ENCODE data around the gene ABHD11.

Gene ABHD11

GRCh38 chr7:73702665-73703064 lies 35.9 kb downstream of the ABHD11 start:
- no peak for TF ChIP-seq ZFX (IDR thresholded peaks at IDR 0.05)
- TF ChIP-seq, protein P1, sequence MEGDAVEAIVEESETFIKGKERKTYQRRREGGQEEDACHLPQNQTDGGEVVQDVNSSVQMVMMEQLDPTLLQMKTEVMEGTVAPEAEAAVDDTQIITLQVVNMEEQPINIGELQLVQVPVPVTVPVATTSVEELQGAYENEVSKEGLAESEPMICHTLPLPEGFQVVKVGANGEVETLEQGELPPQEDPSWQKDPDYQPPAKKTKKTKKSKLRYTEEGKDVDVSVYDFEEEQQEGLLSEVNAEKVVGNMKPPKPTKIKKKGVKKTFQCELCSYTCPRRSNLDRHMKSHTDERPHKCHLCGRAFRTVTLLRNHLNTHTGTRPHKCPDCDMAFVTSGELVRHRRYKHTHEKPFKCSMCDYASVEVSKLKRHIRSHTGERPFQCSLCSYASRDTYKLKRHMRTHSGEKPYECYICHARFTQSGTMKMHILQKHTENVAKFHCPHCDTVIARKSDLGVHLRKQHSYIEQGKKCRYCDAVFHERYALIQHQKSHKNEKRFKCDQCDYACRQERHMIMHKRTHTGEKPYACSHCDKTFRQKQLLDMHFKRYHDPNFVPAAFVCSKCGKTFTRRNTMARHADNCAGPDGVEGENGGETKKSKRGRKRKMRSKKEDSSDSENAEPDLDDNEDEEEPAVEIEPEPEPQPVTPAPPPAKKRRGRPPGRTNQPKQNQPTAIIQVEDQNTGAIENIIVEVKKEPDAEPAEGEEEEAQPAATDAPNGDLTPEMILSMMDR (conservative IDR thresholded peaks at IDR 0.05), result no peak
- no peak overlapping the region for H3K27ac ChIP-seq

DNA sequence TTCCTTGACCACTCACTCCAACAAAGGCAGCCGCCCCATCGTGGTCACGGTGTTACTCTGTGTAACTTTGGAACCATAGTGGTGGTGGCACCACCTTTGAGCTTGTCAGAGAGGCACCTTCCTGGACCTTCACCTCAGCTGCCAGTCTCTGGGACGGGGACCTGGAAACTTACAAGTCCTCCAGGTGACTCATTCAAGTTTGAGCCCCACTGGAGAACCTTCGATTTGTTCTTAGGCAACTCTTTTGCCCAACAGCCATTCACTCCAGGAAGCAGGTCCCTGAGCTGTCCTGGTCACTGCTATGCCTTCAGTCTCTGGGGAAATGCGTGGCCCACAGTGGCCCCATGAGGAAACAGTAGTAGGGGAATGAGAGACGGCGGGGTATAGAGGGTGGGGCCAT lies 36.4 kb downstream of the ABHD11 start:
- H3K27ac ChIP-seq, result no peak overlapping the region
- TF ChIP-seq, protein P1 (conservative IDR thresholded peaks at IDR 0.05), result no peak
- TF ChIP-seq ZFX (IDR thresholded peaks at IDR 0.05), result no peak

GRCh38 chr7:73701357-73701995 lies 37.1 kb downstream of the ABHD11 start:
- H3K27ac ChIP-seq, result no peak overlapping the region

GRCh38 chr7:73700581-73701134 lies 37.9 kb downstream of the ABHD11 start:
- H3K27ac ChIP-seq, result no peak overlapping the region
- no peak for TF ChIP-seq ZFX (IDR thresholded peaks at IDR 0.05)
- TF ChIP-seq, protein P1 (conservative IDR thresholded peaks at IDR 0.05), result no peak

More at GRCh38 chr7:73701357-73701995, 37.1 kb downstream of the ABHD11 start:
- TF ChIP-seq, protein P1 (conservative IDR thresholded peaks at IDR 0.05), result no peak; the same call in 1 of the 2 replicates
- no peak for TF ChIP-seq ZFX (IDR thresholded peaks at IDR 0.05)

GRCh38 chr7:73700069-73700423 lies 38.6 kb downstream of the ABHD11 start:
- no peak for TF ChIP-seq ZFX (IDR thresholded peaks at IDR 0.05)
- TF ChIP-seq, protein P1 (conservative IDR thresholded peaks at IDR 0.05), result no peak

DNA sequence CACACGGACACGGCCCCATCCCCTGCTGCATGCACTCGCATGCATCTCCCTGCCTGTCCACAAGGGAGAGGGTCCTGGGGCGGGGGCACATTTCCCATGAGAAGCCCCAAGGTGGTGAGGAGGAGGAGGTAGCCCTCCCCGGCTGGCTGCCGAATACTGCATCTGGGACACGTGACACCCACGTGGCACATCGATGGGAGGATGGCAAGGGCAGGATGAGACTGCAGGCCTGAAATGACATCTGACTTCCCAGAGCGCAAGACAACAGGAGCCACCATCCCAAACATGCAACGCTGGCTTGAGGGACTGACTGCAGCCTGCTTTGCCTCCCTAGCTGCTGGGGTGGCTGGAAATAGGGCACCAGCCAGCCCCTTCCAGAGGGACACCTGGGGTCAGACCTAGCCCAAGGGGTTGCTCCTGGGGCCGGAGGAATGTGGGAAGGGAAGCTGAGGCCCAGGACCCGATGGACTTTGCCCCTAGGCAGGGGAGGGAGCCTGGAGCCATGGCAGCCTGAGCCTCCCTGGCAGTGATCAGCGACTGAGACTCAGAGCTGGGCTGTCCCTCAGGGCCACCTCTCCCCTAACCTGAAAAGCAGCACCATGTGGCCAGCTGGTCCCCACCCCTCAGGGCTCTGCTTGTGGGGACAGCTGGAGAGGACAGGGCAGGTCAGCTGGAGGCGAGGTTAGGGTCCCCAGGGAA lies 39.1 kb downstream of the ABHD11 start:
- TF ChIP-seq, protein P1 (conservative IDR thresholded peaks at IDR 0.05), result no peak
- no peak for TF ChIP-seq ZFX (IDR thresholded peaks at IDR 0.05)
- no peak overlapping the region for H3K27ac ChIP-seq

More at GRCh38 chr7:73700069-73700423, 38.6 kb downstream of the ABHD11 start:
- no peak overlapping the region for H3K27ac ChIP-seq

- H3K27ac ChIP-seq, result no peak overlapping the region
- TF ChIP-seq, protein P1 (conservative IDR thresholded peaks at IDR 0.05), result no peak
- no peak for TF ChIP-seq ZFX (IDR thresholded peaks at IDR 0.05)
These were observed 40.2 kb downstream of the ABHD11 start for GRCh38 chr7:73698410-73698809.

Data from C4-2B (cell line).